Natural killer cell (primary cell): ENCODE measurements around the gene CLSTN2. TPM values are rescaled to one million over a fixed set of nuclear protein-coding genes. Genes with fewer than 3 reads are reported as not detected.

Experiments
- ATAC-seq, 3 donors: fragments of 150-1000 bp in 2 of 3; fragments of 200-7000 bp in 1 of 3; cut with Tn5 transposase; 1 replicate in 1 of 3; 2 replicates in 2 of 3; pipeline ENCODE4 v1.10.0; 2021; ENCODE audit warnings: mild to moderate bottlenecking in 2 of 3, moderate library complexity in 2 of 3
- DNase-seq, 2 donors: peaks; one replicate each; pipeline versions ENCODE4 v3.0.0 to v3.0.0-alpha.2; 2013 to 2021; ENCODE audit warnings: mixed read lengths in 1 of 2
- H3K27ac ChIP-seq: one replicate; pipeline ENCODE4 v1.5.1; 2013; ENCODE audit warnings: mild to moderate bottlenecking, low read length
- H3K27me3 ChIP-seq: one replicate; pipeline ENCODE4 v1.6.1; 2013; ENCODE audit warnings: low read length; ENCODE audit not compliant: control insufficient read depth, insufficient read depth
- H3K36me3 ChIP-seq: one replicate; pipeline ENCODE4 v1.6.1; 2013; ENCODE audit warnings: low read length; ENCODE audit not compliant: control insufficient read depth, insufficient read depth
- H3K4me1 ChIP-seq: one replicate; pipeline ENCODE4 v1.6.1; 2013; ENCODE audit warnings: low read length; ENCODE audit not compliant: control insufficient read depth, insufficient read depth
- H3K4me3 ChIP-seq: one replicate; pipeline ENCODE4 v1.5.1; 2013; ENCODE audit warnings: low read length
- H3K9me3 ChIP-seq: one replicate; pipeline ENCODE4 v1.6.1; 2013; ENCODE audit warnings: low read length; ENCODE audit not compliant: control insufficient read depth, insufficient read depth
- H3K27ac Mint-ChIP-seq, 2 donors: one replicate each; pipeline ENCODE4 v1.8.0; 2022; ENCODE audit warnings: mild to moderate bottlenecking in 2 of 2, mixed read lengths in 2 of 2, moderate library complexity in 1 of 2
- H3K27me3 Mint-ChIP-seq, 2 donors: one replicate each; pipeline ENCODE4 v1.8.0; 2022; ENCODE audit warnings: low read depth in 2 of 2, mixed read lengths in 2 of 2
- H3K36me3 Mint-ChIP-seq: one replicate; pipeline ENCODE4 v1.8.0; 2022; ENCODE audit warnings: mixed read lengths
- H3K4me1 Mint-ChIP-seq, 2 donors: one replicate each; pipeline ENCODE4 v1.8.0; 2022; ENCODE audit warnings: mixed read lengths in 2 of 2
- H3K4me3 Mint-ChIP-seq: one replicate; pipeline ENCODE4 v1.8.0; 2022; ENCODE audit warnings: mild to moderate bottlenecking, moderate library complexity, mixed read lengths
- H3K9me3 Mint-ChIP-seq, 2 donors: one replicate each; pipeline ENCODE4 v1.8.0; 2022; ENCODE audit warnings: mixed read lengths in 2 of 2
- WGBS: methylation state at CpG from one replicate; pipeline ENCODE4 v1.1.7; 2013; ENCODE audit warnings: missing lambda C conversion rate; ENCODE audit not compliant: insufficient coverage; 5-methylcytosine and 5-hydroxymethylcytosine counted together
- intact Hi-C: fragments of 100-400 bp; cut with micrococcal nuclease; formaldehyde crosslinking; loops from one replicate; pipeline ENCODE4 v1.14.2; 2022
- total RNA-seq, 4 donors: library from RNA; stranded (reverse); fragments of 120-200 nt in 1 of 4; gene quantifications; one replicate each; pipeline versions ENCODE4 v1.2.3 to v1.2.4, GENCODE V29; 2013 to 2022
- TF ChIP-seq, protein P1 (sequence below): fragments of 200-600 bp; IDR thresholded peaks from one replicate; pipeline ENCODE4 v1.8.0; 2022; ENCODE audit warnings: antibody characterized with exemption

Gene CLSTN2
- total RNA-seq, 3 donors from 2014 or later (not counting 1 experiment from before 2014, with no cell fraction given): 0.05 TPM; not detected in 2

DNA sequence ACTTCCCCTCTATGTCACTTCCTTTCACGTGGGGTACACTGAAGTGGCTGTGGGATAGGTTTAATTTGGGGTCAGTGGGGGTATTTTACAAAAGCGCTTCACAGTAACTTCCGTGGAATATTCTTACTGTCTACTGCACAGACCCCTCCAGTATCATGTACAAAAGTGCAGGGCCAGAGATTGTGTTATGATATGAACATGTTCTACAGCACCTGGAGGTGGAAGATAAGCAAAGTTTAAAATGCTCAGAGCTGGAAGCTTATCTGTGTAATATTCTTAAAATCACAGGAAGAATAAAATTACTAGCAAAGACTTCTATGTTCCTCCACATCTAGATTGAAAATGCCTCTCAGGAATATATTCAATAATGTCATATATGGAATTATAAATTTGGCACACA, 658.8 kb downstream of the CLSTN2 start:
- intact Hi-C loops: no loop called here
- Histone ChIP-seq H3K4me1 (no peaks in the 10 kb centered on the region), H3K4me3 (no peak overlapping the region), H3K27me3 (no peaks in the 10 kb centered on the region), H3K36me3 (no peaks in the 10 kb centered on the region), H3K27ac (no peak overlapping the region), H3K9me3 (no peaks in the 10 kb centered on the region)
- Mint-ChIP-seq H3K4me1 (no peaks in the 10 kb centered on the region), H3K36me3 (no peaks in the 10 kb centered on the region), H3K27ac (no peak overlapping the region), H3K4me3 (no peak overlapping the region), H3K9me3 (no peaks in the 10 kb centered on the region), H3K27me3 (peaks cover 0 to 8% of the 10 kb centered on the region in 2 donors)
- ATAC-seq: no peak
- 86% methylated on average over 1 of the region's 3 CpGs for WGBS
- TF ChIP-seq, protein P1, sequence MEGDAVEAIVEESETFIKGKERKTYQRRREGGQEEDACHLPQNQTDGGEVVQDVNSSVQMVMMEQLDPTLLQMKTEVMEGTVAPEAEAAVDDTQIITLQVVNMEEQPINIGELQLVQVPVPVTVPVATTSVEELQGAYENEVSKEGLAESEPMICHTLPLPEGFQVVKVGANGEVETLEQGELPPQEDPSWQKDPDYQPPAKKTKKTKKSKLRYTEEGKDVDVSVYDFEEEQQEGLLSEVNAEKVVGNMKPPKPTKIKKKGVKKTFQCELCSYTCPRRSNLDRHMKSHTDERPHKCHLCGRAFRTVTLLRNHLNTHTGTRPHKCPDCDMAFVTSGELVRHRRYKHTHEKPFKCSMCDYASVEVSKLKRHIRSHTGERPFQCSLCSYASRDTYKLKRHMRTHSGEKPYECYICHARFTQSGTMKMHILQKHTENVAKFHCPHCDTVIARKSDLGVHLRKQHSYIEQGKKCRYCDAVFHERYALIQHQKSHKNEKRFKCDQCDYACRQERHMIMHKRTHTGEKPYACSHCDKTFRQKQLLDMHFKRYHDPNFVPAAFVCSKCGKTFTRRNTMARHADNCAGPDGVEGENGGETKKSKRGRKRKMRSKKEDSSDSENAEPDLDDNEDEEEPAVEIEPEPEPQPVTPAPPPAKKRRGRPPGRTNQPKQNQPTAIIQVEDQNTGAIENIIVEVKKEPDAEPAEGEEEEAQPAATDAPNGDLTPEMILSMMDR: no peak
- DNase-seq: no peak

DNA sequence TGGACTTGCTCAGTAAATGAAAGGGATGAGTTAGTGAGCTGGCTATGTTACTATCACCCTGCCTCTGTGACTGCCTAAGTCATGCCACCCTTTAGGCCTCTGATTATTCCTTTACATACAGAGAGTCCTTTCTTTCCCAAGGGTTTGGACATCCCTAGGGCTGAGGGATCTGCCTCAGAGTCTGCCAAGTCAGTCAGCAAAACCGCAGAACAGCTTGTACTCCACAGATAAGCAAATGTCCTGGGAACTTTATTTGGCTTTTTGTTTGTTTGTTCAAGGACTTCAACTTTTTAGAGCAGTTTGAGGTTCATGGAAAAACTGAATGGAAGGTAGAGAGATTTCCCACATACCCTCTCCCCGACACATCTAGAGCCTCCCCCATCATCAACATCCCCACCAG, 660.3 kb downstream of the CLSTN2 start:
- TF ChIP-seq, protein P1: no peak

DNA sequence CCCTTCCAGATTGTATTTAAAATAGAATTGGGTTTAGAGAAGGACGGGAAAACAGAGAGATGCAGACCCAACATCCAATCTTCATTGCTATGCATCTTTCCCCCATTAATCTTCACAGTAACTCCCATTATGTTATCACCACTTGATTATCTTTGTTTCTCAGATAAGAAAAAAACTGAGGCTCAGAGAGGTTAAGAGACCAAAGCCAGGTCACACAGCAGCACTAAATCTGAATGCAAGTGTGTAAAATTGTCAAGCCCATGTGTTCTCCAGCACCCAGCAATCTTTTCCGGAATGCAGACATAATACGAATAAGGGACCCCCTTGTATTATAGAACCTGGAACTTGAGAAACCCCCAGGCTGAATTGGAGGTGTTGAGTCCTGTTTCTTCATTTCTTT, 662.4 kb downstream of the CLSTN2 start:
- Histone ChIP-seq H3K9me3 (no peaks in the 10 kb centered on the region), H3K27ac (no peak overlapping the region), H3K4me1 (no peaks in the 10 kb centered on the region), H3K27me3 (no peaks in the 10 kb centered on the region), H3K4me3 (no peak overlapping the region), H3K36me3 (no peaks in the 10 kb centered on the region)
- no peaks in the 10 kb centered on the region for H3K4me1 Mint-ChIP-seq
- no peaks in the 10 kb centered on the region for H3K9me3 Mint-ChIP-seq
- H3K36me3 Mint-ChIP-seq: no peaks in the 10 kb centered on the region
- TF ChIP-seq, protein P1: no peak
- intact Hi-C loops: no loop called here
- 92% methylated on average over 2 of the region's 3 CpGs for WGBS
- no peak overlapping the region for H3K27ac Mint-ChIP-seq
- H3K4me3 Mint-ChIP-seq: no peak overlapping the region
- peaks cover 5 to 8% of the 10 kb centered on the region in 2 donors for H3K27me3 Mint-ChIP-seq
- ATAC-seq: no peak
- no peak for DNase-seq

More for the DNA sequence above, 660.3 kb downstream of the CLSTN2 start:
- WGBS: 82% methylated on average over 2 of the region's 2 CpGs
- H3K4me1 ChIP-seq: no peaks in the 10 kb centered on the region
- no peak overlapping the region for H3K27ac Mint-ChIP-seq
- no peaks in the 10 kb centered on the region for H3K4me1 Mint-ChIP-seq
- ATAC-seq (no peak), DNase-seq (no peak)
- intact Hi-C loops: no loop called here
- no peaks in the 10 kb centered on the region for H3K27me3 ChIP-seq
- peaks cover 5 to 8% of the 10 kb centered on the region in 2 donors for H3K27me3 Mint-ChIP-seq
- H3K4me3 Mint-ChIP-seq: no peak overlapping the region
- H3K4me3 ChIP-seq: no peak overlapping the region
- H3K27ac ChIP-seq: no peak overlapping the region
- H3K36me3 ChIP-seq: no peaks in the 10 kb centered on the region
- no peaks in the 10 kb centered on the region for H3K9me3 ChIP-seq
- H3K9me3 Mint-ChIP-seq: no peaks in the 10 kb centered on the region
- no peaks in the 10 kb centered on the region for H3K36me3 Mint-ChIP-seq

DNA sequence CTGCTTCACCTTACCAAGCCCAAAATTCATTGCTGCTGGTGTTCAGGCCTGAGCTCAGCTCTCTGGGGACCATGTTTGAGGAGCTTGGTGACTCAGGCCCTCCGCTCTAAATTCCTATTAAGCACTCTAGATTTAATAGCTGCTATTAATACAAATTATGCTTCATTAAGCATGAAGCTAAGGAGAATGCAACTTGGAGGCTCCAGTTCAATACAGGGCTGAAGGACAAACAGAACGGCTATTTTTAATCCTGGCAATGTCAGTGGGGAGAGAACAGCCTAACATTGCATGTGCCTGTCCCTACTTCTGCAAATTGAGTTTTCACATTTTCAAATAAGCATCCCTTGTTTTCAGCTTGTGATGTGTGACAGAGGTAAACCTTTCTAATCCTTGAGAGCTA, 662.8 kb downstream of the CLSTN2 start:
- Mint-ChIP-seq H3K9me3 (no peaks in the 10 kb centered on the region), H3K27me3 (peaks cover 4 to 5% of the 10 kb centered on the region in 2 donors), H3K4me3 (no peak overlapping the region), H3K4me1 (no peaks in the 10 kb centered on the region), H3K36me3 (no peaks in the 10 kb centered on the region), H3K27ac (no peak overlapping the region)
- TF ChIP-seq, protein P1: no peak
- ATAC-seq (no peak), DNase-seq (no peak)
- Histone ChIP-seq H3K27me3 (no peaks in the 10 kb centered on the region), H3K4me3 (no peak overlapping the region), H3K4me1 (no peaks in the 10 kb centered on the region), H3K27ac (no peak overlapping the region), H3K9me3 (no peaks in the 10 kb centered on the region), H3K36me3 (no peaks in the 10 kb centered on the region)
- intact Hi-C loops: no loop called here
- 94% methylated on average over 2 of the region's 2 CpGs for WGBS
